ENCODE data around the gene CD69.

CD69 gene

DNA sequence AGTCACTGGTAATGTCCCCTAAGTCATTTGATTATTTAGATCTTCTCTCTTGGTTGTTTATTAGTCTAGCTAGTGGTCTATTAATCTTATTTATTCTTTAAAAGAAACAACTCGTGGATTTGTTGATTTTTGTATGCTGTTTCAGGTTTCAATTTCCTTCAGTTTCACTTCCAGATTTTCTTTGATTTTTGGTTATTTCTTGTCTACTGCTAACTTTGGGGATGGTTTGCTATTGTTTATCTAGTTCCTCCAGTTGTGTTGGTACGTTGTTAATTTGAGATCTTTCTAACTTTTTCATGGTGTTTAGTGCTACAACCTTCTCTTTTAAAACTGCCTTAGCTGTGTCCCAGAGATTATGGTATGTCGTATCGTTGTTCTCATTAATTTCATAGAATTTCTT lies 18.5 kb upstream of the CD69 start:
- DNase-seq = no peak

DNA sequence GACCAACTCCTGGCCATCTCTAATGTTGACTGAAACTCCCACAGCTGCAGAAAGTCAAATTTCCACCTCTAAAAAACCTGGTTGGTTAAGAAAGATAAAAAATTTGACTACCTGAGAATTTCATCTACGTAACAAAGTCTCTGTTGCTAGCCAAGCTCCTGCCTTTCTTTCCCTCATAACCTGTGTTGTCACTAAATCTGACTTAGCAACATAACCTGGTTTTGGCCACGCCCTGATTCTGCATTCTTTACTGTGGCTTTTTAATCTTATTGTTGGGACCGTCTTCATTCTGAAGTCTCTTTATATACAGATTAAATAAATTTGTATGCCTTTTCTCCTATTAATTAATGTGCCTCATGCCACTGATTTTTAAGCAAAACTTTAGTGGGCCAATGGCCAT lies 16.1 kb upstream of the CD69 start:
- DNase-seq = no peak

DNA sequence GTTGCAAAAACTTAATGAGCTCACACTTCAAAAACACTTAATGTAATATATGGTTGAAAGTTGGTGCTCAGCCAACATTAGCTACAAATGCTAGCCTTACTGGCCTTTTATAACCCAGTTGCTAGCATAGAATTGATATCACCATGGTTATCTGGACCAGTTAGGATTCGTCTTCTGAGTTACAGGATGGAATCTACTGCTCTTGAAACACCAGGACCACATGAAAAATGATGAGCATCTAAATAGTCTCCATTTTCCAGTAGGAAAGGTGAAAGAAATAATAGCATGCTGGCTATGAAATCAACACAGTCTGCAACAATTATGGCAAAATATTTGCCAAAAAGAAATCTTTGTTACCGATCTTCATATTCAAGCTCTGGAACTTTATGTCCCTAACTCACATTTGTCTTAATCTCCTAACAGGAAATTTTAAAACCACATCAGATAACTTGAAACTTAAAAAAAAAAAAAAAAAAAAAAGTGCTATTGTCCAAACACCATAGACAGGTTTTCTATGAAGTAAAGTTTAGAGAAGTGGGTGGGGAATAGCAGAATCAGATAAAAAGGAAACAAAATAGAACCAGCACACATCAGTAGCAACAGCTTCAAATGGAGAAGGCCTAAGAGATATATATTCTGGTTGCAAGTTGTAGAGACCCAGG lies 12.6 kb upstream of the CD69 start:
- no peak for DNase-seq

DNA sequence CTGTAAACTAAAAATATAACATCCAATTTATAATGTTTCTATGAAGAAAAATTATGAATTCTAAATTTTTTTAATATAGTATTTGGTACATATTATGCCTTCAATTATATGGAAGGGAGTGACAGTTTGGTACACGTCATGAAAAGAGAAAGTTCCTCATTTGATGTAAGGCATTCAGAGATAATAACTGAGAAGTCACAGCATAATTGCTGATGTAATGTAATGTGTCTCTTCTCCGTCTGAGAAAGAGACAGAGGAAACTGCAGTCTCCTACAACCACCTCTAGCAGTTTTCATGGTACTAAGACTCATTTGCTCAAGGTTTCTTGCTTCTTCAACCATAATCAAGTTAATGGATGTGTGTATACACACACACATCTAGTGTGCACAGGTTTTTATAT lies 2.3 kb upstream of the CD69 start:
- DNase-seq = no peak

DNA sequence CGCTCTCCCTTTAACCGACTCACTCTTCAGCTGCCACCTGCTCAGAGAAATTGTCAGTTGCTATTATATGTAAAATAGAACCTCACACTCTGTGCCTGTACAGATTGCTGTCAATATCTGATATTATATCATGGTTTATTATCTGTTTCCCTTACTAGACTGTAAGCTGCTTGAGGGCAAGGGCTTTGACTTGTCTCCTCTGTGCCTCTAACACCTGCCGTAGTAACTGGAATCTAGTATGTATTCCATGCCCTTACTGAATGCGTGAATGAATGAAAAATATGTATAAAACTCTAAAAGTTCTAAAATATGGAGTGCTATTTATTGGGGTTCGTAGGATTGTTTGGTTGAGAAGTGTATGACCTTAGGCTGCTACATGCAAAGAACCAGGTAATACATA lies 1.7 kb upstream of the CD69 start:
- DNase-seq = no peak

DNA sequence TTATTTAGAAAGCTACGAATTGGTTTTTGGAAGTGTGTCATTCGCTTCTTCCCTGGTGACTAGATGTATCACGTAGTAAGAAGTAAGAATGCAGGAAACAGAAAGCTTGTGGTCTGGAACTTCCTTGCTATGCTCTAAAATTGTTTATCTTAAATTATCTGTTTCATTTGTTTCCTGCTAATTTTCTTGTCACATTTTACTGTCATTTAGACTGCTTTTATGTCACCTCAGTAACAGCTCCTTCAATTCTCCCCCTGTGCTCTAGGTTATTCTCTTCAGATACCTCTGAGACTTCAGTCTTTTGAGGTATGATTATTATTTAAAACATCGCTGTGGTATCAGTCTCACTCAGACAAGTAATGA lies 699 bp upstream of the CD69 start:
- no peak for DNase-seq

DNA sequence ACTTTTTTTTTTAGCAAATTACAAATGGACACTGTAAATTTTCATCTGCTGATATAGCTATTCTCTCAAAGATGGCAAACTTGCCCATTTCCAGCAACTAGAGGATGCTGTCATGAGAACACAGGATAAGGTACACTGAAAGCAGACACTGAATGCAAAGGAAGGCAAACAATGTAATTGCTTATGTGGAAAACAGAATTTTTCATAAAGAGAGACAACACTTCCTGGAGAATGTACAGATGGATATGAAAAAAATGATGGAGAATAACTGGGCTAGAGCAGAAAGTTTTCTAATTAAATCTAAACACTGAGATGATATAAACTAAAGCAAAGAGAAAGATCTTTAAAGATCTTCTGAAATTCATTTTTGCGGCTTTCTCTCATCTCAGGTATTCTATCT lies 581 bp downstream of the CD69 start:
- DNase-seq = no peak

DNA sequence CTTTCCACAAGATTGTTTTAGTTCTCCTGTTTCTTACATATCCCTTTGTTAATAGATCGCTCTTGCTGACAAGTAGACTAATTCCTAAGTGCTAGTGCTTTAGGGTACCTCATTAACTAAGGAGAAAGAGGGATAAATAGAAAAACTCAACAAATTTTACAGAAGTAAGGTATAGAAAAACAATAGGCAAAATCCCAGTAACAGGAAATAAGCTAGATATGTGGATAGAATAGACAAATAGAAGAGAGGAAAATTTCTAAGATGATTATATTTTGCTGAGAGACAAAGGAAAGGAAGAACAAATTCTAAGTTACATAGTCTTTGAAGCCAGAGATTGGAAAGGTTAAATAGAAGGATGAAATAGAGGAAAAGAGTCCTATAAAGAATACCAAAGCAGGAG lies 1.0 kb downstream of the CD69 start:
- DNase-seq = no peak

DNA sequence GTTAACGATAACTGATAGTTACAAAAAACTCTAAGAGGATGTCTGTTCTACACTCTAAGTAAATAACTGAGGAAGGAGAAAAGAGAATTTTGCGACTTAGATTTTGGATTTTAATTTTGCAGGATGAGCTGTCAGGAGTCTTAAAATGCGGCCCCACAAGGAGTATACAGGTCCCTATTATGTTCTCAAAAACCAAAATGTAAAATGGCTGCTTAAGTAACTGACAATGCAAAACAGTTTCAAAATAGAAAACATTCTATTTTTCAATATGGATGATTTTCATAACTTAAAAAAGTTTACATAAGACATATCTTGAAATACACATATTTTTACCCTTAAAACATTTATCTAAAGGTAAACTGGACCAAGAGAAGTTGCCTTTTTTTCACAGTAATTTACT lies 2.6 kb downstream of the CD69 start:
- no peak for DNase-seq

DNA sequence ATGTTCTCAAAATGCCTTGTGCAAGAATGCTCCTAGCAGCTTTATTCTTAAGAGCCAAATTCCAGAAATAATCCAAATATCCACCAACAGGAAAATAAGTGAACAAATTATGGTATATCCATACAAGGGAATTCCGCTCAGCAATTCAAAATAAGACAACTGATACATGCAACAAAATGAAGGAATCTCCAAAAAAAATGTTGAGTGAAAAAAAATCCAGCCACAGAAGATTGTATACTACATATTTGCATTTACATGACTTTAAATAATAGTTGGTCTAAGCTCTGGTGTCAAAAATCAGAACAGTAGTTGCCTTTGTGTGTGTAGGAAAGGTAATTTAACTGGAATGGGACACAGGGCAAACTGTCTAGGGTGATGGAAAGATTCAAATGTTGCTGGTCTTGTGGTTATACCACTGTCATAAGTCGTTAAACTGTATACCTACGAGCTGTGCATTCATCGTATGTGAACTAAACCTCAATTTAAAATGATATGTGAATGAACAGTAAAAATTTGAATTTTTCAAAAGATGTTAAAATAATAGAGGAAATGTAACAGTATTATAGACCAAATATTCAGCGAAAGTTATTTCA lies 3.2 kb downstream of the CD69 start:
- no peak for DNase-seq

DNA sequence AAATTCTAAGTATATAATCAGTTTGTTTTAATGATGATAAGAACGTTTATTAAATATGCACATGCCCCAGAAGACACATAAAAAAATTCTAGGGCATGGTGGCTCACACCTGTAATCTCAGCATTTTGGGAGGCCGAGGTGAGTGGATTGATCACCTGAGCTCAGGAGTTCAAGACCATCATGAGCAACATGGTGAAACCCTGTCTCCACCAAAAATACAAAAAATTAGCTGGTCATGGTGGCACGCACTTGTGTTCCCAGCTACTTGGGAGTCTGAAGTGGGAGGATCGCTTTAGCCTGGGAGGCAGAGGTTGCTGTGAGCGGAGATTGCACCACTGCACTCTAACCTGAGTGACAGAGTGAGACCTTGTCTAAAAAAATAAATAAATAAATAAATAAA lies 4.0 kb downstream of the CD69 start:
- no peak for DNase-seq

DNA sequence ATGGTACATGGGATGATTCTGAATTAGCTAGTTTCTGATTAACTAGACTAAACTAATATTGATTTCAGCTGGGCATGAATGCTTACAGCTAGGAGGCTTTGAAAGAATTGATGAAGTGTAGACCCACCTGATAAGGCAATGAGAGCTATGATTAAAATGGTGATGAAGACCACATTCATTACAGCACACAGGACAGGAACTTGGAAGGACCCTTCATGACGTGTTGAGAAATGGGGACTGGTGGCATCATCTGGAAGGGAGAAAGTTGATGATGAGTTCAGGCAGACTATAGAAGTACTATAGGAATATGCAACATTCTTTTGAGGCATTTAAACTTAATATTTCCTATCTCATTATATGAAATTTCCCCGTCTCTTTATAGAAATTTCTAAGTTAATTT lies 4.5 kb downstream of the CD69 start:
- no peak for DNase-seq

DNA sequence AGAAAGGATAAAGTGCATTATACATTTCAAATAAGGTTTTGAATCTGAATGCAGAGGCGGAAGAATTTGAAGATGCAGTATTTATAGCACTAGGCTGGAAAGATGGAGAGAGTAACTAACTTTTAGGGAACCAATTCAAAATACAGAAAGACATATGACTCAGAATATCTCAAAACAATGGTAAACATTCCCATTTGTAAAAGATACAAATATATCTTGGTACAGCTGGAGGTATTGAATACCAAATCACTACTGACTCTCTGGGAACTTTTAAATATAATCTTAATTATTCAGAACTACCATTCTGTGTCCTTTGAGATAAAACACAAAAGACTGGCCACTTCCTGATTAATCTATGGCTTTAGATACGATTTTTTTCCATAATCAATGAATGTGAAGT lies 5.1 kb downstream of the CD69 start:
- DNase-seq = no peak

DNA sequence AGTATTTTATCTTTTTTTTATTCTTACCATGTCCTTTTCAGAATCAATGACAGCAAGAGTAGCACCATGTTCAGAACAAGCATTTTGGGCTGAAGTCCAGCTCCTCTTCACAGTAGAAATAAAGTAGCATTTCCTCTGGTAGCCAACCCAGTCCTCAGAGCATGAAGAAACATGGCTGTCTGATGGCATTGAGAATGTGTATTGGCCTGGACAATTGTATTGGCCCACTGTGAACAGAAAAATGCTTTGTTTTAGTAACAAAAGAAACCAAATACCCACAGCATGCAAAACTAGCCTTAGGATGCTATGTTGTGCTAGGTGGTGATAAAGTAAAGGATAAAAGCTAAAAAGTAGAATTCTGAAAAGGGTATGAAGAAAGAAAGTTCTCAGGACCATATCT lies 5.7 kb downstream of the CD69 start:
- DNase-seq = no peak

DNA sequence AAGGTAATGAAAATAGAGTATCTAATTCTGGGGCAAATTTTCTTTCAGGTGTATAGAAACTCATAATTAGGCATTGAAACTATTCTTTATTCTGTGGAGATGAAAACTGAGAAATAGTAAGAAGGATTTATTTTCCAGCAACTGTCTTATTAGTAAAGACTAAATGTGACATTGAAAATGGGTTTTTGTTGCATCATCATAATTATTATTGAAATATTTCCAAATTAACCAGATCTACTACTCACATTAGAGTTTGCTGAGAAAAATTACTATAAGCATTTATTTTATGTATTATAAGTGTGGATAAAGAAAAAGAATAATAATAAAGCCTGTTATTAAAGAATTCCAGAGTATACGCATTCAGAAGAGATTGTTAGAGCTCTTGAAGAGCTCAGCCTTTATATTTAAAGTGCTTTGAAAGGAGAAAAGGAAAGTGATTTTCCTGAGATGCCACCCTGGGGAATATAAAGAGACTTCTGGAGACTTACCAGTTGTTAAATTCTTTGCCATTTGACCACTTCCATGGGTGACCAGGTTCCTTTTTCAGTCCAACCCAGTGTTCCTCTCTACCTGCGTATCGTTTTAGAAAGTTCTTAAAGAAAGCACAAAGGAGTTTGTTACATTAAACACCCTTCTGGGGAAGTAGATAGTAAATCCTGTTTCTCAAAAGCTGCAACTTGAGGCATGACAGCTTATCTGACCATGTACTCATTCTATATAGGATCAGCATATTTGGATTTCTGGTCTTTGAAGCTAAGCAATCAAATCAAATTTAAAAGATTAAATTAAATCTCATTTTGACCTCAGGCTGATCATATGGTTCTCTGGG lies 6.4 kb downstream of the CD69 start:
- no peak for DNase-seq

DNA sequence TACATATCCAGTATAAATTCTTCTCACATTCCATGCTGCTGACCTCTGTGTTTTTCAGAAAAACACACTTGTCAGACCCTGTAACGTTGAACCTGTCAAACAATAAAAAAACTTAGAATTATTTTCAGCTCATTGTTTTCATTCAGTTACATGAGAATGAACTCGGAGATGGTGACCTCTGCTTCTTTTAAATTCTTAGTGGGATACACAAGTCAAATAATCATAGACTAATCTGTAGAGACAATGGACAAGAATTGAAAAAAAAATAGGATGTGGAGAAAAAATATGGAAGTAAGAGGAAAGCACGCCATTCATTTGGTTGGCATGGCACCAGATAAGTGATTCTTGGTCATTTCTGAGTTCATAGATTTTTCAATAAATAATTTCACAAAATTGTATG lies 7.2 kb downstream of the CD69 start:
- no peak for DNase-seq

DNA sequence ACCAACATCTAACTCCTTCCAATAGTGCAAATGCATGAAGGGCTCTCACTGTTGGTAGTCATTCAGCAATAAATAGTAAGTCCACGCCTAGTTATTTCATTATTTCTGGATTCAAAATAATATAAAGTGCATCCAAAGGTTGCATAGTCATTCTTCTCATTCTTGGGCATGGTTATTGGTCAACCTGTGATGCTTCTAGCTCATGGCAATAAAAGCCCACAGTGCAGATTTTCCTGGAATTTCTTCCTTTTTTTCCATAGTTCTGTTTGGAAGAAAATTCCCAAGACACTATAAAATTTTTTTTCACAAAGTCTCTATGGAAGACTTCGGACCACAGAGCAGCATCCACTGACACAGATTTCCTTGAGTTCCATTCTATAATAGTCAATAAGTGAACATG lies 7.6 kb downstream of the CD69 start:
- DNase-seq = no peak

DNA sequence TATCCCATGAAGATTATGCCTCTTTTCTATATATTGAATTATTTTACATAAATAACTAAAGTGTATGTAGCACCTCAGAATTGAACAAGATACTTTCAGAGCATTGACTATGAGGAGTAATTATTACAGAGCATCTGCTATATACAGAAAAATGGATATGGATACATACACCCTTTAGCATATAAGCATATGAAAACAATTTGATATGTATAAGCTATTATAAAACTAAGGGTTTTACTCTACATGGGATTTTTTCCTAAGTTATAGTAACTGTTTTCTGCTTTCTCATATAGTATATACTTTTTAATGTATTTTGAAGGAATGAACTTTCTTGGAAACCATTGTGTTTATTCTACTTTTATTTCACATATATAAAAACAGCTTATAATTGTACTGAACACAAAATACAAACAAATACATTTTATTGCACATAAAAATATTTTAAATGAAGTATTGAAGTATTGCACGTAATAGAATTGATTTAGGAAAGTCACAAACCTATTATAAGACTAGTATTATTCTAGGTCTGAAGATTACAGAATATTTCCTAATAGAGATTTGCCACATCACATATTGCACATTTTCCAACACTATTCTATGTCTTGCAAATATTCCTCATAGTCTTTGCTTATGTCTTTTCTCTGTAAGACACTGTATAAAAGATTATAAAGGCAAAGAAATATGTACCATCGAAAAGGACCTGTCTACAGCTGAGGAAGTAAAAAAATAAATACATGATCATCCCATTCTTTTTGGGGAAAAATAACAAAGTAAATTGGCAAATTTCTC lies 8.4 kb downstream of the CD69 start:
- no peak for DNase-seq

DNA sequence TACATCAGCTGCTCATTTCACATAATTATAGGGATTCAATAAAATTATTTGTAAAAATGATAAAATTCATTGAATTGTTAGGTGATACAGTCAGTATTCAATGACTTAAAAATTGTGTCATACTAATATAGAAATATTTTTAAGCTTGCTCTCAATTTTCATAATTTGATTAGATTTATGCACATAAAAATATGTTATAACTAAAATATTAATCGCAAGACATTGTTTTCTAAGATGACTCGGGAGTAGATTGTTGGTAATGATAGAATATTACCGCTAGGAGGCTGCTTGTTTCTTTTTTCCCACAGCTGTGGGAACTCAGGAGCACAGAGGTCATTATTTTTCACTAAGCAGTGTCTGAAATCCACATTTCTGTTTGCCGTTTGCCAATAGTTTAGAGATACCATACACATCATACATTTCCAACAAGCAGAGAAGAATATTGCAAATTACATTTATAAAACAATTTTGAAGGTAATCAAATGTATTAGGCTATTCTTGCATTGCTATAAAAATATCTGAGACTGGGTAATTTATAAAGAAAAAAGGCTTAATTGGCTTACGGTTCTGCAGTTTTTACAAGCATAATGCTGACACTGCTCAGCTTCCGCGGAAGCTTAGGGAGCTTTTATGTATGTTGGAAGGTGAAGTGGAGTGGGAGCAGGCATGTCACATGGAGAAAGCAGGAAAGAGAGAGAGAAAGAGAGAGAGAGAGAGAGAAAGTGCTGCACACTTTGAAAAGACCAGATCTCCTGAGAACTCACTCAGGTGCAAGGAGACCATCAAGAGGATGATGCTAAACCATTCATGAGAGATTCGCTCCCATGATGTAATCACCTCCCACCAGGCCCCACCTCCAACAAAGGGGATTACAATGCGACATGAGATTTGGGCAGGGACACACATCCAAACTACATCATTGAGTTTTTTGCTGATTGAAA lies 9.2 kb downstream of the CD69 start:
- DNase-seq = peak; percentile 20

DNA sequence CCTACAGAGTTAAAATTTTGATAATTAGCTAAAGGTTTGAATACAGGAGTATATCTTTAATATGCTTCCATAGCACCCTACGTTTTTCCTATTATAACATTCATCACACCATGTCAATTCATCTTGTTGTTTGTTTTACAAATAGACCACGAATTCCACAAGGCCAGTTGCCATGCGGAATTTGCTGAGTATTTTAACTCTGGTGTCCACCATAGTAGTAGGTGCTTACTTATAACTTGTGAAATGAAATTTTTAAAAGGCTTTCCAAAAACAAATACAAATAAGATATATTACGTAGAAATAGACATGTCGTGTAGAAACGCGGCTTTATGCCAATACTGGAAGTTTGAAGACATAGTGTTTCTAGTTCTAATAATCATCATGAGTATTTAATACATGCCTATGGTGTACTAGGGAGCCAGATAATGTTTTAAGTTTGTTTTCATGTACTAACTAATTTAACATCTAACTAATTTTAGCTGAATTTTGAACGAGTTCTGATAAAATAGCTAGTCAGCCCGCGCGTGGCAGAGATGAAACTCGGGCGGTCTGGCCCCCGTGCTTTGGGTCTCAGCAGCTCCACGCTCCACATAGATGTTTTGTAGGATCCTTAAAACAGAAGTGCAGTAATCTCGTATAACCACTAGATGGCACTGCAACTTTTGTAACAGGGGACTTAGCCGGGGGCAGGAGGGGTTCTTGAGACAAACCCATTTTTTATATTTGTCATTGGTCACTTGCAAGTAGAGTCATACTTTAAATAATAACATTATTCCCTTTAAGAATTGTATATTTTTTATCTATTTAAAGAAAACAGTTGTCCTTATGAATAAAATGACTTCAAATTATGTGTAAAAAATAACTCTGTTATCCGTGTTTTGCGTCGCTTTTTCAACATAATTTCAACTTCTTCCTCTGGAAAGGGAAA lies 10.2 kb downstream of the CD69 start:
- DNase-seq = peak; percentile 37

DNA sequence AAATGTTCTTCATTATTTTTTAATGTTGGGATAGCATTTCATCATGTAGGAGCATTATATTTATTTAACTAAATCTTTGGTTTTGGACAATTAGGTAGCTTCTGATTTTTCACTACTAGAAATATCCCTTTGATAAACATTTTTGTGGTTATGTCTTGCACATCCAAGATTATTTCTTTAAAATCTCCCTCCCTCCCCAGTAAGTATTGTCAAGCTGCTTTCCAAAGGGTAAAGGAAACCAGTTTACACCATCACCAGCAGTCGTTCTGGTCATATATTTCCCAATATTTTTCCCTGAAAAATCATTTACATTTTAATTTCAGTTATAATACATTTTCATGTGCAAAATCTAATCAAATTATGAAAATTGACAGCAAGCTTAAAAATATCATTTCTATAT lies 11.1 kb downstream of the CD69 start:
- DNase-seq = no peak

Data from NCI-H2171 treated with DMSO at 0.1 percent for 48 hours (cell line).